ENCODE results near the gene RPL5. TPM values are rescaled to one million over a fixed set of nuclear protein-coding genes. Genes with fewer than 3 reads are reported as not detected.

Gene RPL5
- total and polyA plus RNA-seq, 2 of the 8 experiments (the other 6 are each of a cell fraction or from before 2014, with no cell fraction given) = 1,506 to 2,034 TPM

DNA sequence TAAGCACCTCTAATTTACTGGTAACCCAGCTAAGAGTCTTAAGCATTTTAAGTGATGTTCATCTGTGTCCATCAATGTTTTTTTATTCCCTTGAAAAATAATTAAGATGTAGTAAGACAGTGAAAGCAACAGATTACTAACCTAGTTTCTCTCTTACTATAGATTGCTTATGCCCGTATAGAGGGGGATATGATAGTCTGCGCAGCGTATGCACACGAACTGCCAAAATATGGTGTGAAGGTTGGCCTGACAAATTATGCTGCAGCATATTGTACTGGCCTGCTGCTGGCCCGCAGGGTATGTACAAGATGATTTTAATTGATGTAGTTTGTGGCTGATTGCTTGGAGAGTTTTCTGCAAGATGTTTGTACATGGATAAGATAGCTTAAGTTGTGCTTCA, 2.8 kb downstream of the RPL5 start (continued):
- TF ChIP-seq, protein P1, sequence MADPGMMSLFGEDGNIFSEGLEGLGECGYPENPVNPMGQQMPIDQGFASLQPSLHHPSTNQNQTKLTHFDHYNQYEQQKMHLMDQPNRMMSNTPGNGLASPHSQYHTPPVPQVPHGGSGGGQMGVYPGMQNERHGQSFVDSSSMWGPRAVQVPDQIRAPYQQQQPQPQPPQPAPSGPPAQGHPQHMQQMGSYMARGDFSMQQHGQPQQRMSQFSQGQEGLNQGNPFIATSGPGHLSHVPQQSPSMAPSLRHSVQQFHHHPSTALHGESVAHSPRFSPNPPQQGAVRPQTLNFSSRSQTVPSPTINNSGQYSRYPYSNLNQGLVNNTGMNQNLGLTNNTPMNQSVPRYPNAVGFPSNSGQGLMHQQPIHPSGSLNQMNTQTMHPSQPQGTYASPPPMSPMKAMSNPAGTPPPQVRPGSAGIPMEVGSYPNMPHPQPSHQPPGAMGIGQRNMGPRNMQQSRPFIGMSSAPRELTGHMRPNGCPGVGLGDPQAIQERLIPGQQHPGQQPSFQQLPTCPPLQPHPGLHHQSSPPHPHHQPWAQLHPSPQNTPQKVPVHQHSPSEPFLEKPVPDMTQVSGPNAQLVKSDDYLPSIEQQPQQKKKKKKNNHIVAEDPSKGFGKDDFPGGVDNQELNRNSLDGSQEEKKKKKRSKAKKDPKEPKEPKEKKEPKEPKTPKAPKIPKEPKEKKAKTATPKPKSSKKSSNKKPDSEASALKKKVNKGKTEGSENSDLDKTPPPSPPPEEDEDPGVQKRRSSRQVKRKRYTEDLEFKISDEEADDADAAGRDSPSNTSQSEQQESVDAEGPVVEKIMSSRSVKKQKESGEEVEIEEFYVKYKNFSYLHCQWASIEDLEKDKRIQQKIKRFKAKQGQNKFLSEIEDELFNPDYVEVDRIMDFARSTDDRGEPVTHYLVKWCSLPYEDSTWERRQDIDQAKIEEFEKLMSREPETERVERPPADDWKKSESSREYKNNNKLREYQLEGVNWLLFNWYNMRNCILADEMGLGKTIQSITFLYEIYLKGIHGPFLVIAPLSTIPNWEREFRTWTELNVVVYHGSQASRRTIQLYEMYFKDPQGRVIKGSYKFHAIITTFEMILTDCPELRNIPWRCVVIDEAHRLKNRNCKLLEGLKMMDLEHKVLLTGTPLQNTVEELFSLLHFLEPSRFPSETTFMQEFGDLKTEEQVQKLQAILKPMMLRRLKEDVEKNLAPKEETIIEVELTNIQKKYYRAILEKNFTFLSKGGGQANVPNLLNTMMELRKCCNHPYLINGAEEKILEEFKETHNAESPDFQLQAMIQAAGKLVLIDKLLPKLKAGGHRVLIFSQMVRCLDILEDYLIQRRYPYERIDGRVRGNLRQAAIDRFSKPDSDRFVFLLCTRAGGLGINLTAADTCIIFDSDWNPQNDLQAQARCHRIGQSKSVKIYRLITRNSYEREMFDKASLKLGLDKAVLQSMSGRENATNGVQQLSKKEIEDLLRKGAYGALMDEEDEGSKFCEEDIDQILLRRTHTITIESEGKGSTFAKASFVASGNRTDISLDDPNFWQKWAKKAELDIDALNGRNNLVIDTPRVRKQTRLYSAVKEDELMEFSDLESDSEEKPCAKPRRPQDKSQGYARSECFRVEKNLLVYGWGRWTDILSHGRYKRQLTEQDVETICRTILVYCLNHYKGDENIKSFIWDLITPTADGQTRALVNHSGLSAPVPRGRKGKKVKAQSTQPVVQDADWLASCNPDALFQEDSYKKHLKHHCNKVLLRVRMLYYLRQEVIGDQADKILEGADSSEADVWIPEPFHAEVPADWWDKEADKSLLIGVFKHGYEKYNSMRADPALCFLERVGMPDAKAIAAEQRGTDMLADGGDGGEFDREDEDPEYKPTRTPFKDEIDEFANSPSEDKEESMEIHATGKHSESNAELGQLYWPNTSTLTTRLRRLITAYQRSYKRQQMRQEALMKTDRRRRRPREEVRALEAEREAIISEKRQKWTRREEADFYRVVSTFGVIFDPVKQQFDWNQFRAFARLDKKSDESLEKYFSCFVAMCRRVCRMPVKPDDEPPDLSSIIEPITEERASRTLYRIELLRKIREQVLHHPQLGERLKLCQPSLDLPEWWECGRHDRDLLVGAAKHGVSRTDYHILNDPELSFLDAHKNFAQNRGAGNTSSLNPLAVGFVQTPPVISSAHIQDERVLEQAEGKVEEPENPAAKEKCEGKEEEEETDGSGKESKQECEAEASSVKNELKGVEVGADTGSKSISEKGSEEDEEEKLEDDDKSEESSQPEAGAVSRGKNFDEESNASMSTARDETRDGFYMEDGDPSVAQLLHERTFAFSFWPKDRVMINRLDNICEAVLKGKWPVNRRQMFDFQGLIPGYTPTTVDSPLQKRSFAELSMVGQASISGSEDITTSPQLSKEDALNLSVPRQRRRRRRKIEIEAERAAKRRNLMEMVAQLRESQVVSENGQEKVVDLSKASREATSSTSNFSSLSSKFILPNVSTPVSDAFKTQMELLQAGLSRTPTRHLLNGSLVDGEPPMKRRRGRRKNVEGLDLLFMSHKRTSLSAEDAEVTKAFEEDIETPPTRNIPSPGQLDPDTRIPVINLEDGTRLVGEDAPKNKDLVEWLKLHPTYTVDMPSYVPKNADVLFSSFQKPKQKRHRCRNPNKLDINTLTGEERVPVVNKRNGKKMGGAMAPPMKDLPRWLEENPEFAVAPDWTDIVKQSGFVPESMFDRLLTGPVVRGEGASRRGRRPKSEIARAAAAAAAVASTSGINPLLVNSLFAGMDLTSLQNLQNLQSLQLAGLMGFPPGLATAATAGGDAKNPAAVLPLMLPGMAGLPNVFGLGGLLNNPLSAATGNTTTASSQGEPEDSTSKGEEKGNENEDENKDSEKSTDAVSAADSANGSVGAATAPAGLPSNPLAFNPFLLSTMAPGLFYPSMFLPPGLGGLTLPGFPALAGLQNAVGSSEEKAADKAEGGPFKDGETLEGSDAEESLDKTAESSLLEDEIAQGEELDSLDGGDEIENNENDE (IDR thresholded peaks at IDR 0.05; ENCODE audit: insufficient replicate concordance, low read length) = no peak
- TF ChIP-seq CBX8 (IDR thresholded peaks at IDR 0.05; ENCODE audit: borderline replicate concordance, low read depth, low read length) (no peak), BCL11A (IDR thresholded peaks at IDR 0.05; ENCODE audit: low read depth in 2 of 2, low read length in 2 of 2) (no peak), TAF1 (IDR thresholded peaks at IDR 0.05; ENCODE audit: low read depth, low read length) (no peak), JUND (IDR thresholded peaks at IDR 0.05; ENCODE audit: low read length) (no peak), KDM1A (IDR thresholded peaks at IDR 0.05; ENCODE audit: borderline replicate concordance, low read length) (no peak)
